Trophoblast cell (in vitro differentiated cells and primary cell): ENCODE data around the gene ZFP57.

Experiments used
- DNase-seq, 2 donors: peaks; one replicate each; pipeline ENCODE4 v3.0.0-alpha.2; 2016
- H2AFZ ChIP-seq: 2 replicates; pipeline ENCODE4 v1.6.1; 2013; ENCODE audit warnings: low read length, moderate library complexity, mild to moderate bottlenecking; ENCODE audit not compliant: insufficient read depth, poor library complexity
- H2AK5ac ChIP-seq: 2 replicates; pipeline ENCODE4 v1.6.1; 2013; ENCODE audit warnings: mild to moderate bottlenecking, low read length
- H2BK120ac ChIP-seq: 2 replicates; pipeline ENCODE4 v1.6.1; 2013; ENCODE audit warnings: low read length, mild to moderate bottlenecking, moderate library complexity; ENCODE audit not compliant: insufficient read depth, poor library complexity
- H2BK12ac ChIP-seq: 2 replicates; pipeline ENCODE4 v1.6.1; 2013; ENCODE audit warnings: mild to moderate bottlenecking, low read length, moderate library complexity
- H2BK5ac ChIP-seq: 2 replicates; pipeline ENCODE4 v1.6.1; 2013; ENCODE audit warnings: low read length, low read depth, moderate library complexity, mild to moderate bottlenecking; ENCODE audit not compliant: poor library complexity
- H3K14ac ChIP-seq: 2 replicates; pipeline ENCODE4 v1.6.1; 2013; ENCODE audit warnings: mild to moderate bottlenecking, low read length
- H3K18ac ChIP-seq: 2 replicates; pipeline ENCODE4 v1.6.1; 2013; ENCODE audit warnings: mild to moderate bottlenecking, low read length
- H3K23ac ChIP-seq: 2 replicates; pipeline ENCODE4 v1.6.1; 2013; ENCODE audit warnings: low read length
- H3K27ac ChIP-seq: 2 replicates; pipeline ENCODE4 v1.5.1; 2013; ENCODE audit warnings: low read depth, mild to moderate bottlenecking, inconsistent platforms, low read length, moderate library complexity
- H3K27me3 ChIP-seq: 2 replicates; pipeline ENCODE4 v1.6.1; 2013; ENCODE audit warnings: inconsistent platforms, mild to moderate bottlenecking, low read length, moderate library complexity; ENCODE audit not compliant: insufficient read depth
- H3K36me3 ChIP-seq, 2 experiments: 1 replicate in 1 of 2; 2 replicates in 1 of 2; pipeline ENCODE4 v1.6.1; 2013; ENCODE audit warnings: low read length in 2 of 2, mild to moderate bottlenecking in 2 of 2, moderate library complexity in 1 of 2; ENCODE audit not compliant: insufficient read depth in 2 of 2, control insufficient read depth in 1 of 2
- H3K4ac ChIP-seq: 2 replicates; pipeline ENCODE4 v1.6.1; 2013; ENCODE audit warnings: low read depth, mild to moderate bottlenecking, low read length, moderate library complexity
- H3K4me1 ChIP-seq, 2 experiments: 1 replicate in 1 of 2; 2 replicates in 1 of 2; pipeline ENCODE4 v1.6.1; 2013; ENCODE audit warnings: low read length in 2 of 2, mild to moderate bottlenecking in 2 of 2, moderate library complexity in 1 of 2; ENCODE audit not compliant: insufficient read depth in 2 of 2, control insufficient read depth in 1 of 2
- H3K4me2 ChIP-seq: 2 replicates; pipeline ENCODE4 v1.6.1; 2013; ENCODE audit warnings: inconsistent platforms, mild to moderate bottlenecking, low read length, moderate library complexity
- H3K4me3 ChIP-seq: 2 replicates; pipeline ENCODE4 v1.5.1; 2013; ENCODE audit warnings: mild to moderate bottlenecking, low read depth, low read length, inconsistent platforms
- H3K79me1 ChIP-seq: one replicate; pipeline ENCODE4 v1.6.1; 2013; ENCODE audit warnings: low read length
- H3K79me2 ChIP-seq: 2 replicates; pipeline ENCODE4 v1.6.1; 2013; ENCODE audit warnings: low read length, mild to moderate bottlenecking; ENCODE audit not compliant: control insufficient read depth, insufficient read depth, poor library complexity
- H3K9ac ChIP-seq: 2 replicates; pipeline ENCODE4 v1.6.1; 2013; ENCODE audit warnings: mild to moderate bottlenecking, low read length
- H3K9me3 ChIP-seq: 2 replicates; pipeline ENCODE4 v1.6.1; 2013; ENCODE audit warnings: low read depth, mild to moderate bottlenecking, control low read depth, inconsistent platforms, low read length; ENCODE audit not compliant: insufficient read depth
- H4K12ac ChIP-seq: 2 replicates; pipeline ENCODE4 v1.6.1; 2013; ENCODE audit warnings: low read depth, mild to moderate bottlenecking, low read length, moderate library complexity
- H4K8ac ChIP-seq: 2 replicates; pipeline ENCODE4 v1.6.1; 2013; ENCODE audit warnings: low read depth, mild to moderate bottlenecking, low read length, moderate library complexity
- H4K91ac ChIP-seq: one replicate; pipeline ENCODE4 v1.6.1; 2013; ENCODE audit warnings: low read depth, mild to moderate bottlenecking, low read length, moderate library complexity
- WGBS: extraction: QIAGEN DNeasy Blood & Tissue Kit; methylation state at CpG from one replicate; pipeline ENCODE4 v1.1.7; 2013; ENCODE audit warnings: missing lambda C conversion rate; ENCODE audit not compliant: insufficient read length, insufficient coverage; ENCODE audit errors: extremely low coverage; 5-methylcytosine and 5-hydroxymethylcytosine counted together

ZFP57 gene

GRCh38 chr6:29656798-29657197 is 24.2 kb downstream of the ZFP57 start, which contains the start of gene MOG:
Gene MOG (plus strand): TSS chr6:29657092. CDS start chr6:29657210, 118 bp downstream.
- peak within 1 kb of the TSS; percentile 85 for H2AK5ac ChIP-seq
- no peak within 1 kb of the TSS for H2BK5ac ChIP-seq
- peak within 1 kb of the TSS; percentile 22 for H4K8ac ChIP-seq
- no peak within 1 kb of the TSS for H3K4me3 ChIP-seq
- no peak within 1 kb of the TSS for H3K27ac ChIP-seq
- H4K91ac ChIP-seq, result peak within 1 kb of the TSS; percentile 5
- H3K79me1 ChIP-seq, result peaks cover 3% of the 10 kb centered on the region
- H3K4me2 ChIP-seq, result no peak within 1 kb of the TSS
- no peak within 1 kb of the TSS for H4K12ac ChIP-seq
- no CpG with 5 or more reads among the region's 4 CpGs for WGBS
- no peaks in the 10 kb centered on the region for H3K9me3 ChIP-seq
- H3K18ac ChIP-seq, result no peak within 1 kb of the TSS
- H3K79me2 ChIP-seq, result peaks cover 2% of the 10 kb centered on the region
- peaks cover 5 to 11% of the 10 kb centered on the region in 2 experiments for H3K4me1 ChIP-seq
- H3K27me3 ChIP-seq, result no peaks in the 10 kb centered on the region
- no peak within 1 kb of the TSS for H3K9ac ChIP-seq
- no peak within 1 kb of the TSS for H2AFZ ChIP-seq
- DNase-seq, result no peak
- H3K36me3 ChIP-seq, result no peaks in the 10 kb centered on the region
- no peak within 1 kb of the TSS for H3K23ac ChIP-seq
- no peak within 1 kb of the TSS for H3K4ac ChIP-seq
- H2BK120ac ChIP-seq, result no peak within 1 kb of the TSS
- H3K14ac ChIP-seq, result peak within 1 kb of the TSS; percentile 43
- peak within 1 kb of the TSS; percentile 88 for H2BK12ac ChIP-seq

- Histone ChIP-seq H4K8ac (peak overlapping the region; percentile 7), H2BK120ac (no peak overlapping the region), H3K4me1 (peaks cover 2 to 9% of the 10 kb centered on the region in 2 experiments), H3K23ac (no peak overlapping the region), H3K4me2 (no peak overlapping the region), H3K18ac (no peak overlapping the region), H2AK5ac (peak overlapping the region; percentile 85), H2BK5ac (no peak overlapping the region), H3K4me3 (no peak overlapping the region), H3K79me1 (no peaks in the 10 kb centered on the region), H3K27ac (no peak overlapping the region), H3K14ac (peak overlapping the region; percentile 43), H3K9ac (no peak overlapping the region), H3K27me3 (no peaks in the 10 kb centered on the region), H3K9me3 (no peaks in the 10 kb centered on the region), H4K91ac (no peak overlapping the region), H3K4ac (no peak overlapping the region), H3K36me3 (no peaks in the 10 kb centered on the region), H3K79me2 (peaks cover 2% of the 10 kb centered on the region), H2BK12ac (peak overlapping the region; percentile 88), H4K12ac (no peak overlapping the region), H2AFZ (no peak overlapping the region)
- no peak for DNase-seq
- no CpG with 5 or more reads among the region's 2 CpGs for WGBS
Measured at GRCh38 chr6:29656157-29656556, 24.8 kb downstream of the ZFP57 start.

GRCh38 chr6:29655658-29656057 is 25.3 kb downstream of the ZFP57 start:
- no peak overlapping the region for H3K27ac ChIP-seq
- no peak overlapping the region for H2BK12ac ChIP-seq
- H3K23ac ChIP-seq, result no peak overlapping the region
- H3K4ac ChIP-seq, result no peak overlapping the region
- H2BK120ac ChIP-seq, result no peak overlapping the region
- WGBS, result no CpG with 5 or more reads among the region's 6 CpGs
- H3K14ac ChIP-seq, result no peak overlapping the region
- H3K36me3 ChIP-seq, result no peaks in the 10 kb centered on the region
- H4K12ac ChIP-seq, result no peak overlapping the region
- peaks cover 2% of the 10 kb centered on the region for H3K79me2 ChIP-seq
- peaks cover 2 to 8% of the 10 kb centered on the region in 2 experiments for H3K4me1 ChIP-seq
- H3K27me3 ChIP-seq, result no peaks in the 10 kb centered on the region
- no peak overlapping the region for H2AK5ac ChIP-seq
- H2AFZ ChIP-seq, result no peak overlapping the region
- no peak overlapping the region for H4K8ac ChIP-seq
- no peak for DNase-seq
- H3K18ac ChIP-seq, result no peak overlapping the region
- H3K79me1 ChIP-seq, result no peaks in the 10 kb centered on the region
- no peak overlapping the region for H4K91ac ChIP-seq
- no peak overlapping the region for H2BK5ac ChIP-seq
- H3K4me2 ChIP-seq, result no peak overlapping the region
- H3K9me3 ChIP-seq, result no peaks in the 10 kb centered on the region
- H3K4me3 ChIP-seq, result no peak overlapping the region
- H3K9ac ChIP-seq, result no peak overlapping the region

GRCh38 chr6:29653452-29654038 is 27.4 kb downstream of the ZFP57 start:
- Histone ChIP-seq H3K9me3 (no peaks in the 10 kb centered on the region), H2AK5ac (no peak overlapping the region), H4K91ac (no peak overlapping the region), H3K79me2 (peaks cover 2% of the 10 kb centered on the region), H2BK12ac (no peak overlapping the region), H4K8ac (no peak overlapping the region), H3K4ac (no peak overlapping the region), H3K36me3 (no peaks in the 10 kb centered on the region), H2AFZ (no peak overlapping the region), H3K18ac (no peak overlapping the region), H3K4me3 (no peak overlapping the region), H3K4me2 (no peak overlapping the region), H3K79me1 (no peaks in the 10 kb centered on the region), H3K27ac (no peak overlapping the region), H2BK120ac (no peak overlapping the region), H3K23ac (no peak overlapping the region), H4K12ac (no peak overlapping the region), H2BK5ac (no peak overlapping the region), H3K4me1 (peaks cover 6 to 11% of the 10 kb centered on the region in 2 experiments), H3K27me3 (no peaks in the 10 kb centered on the region), H3K14ac (no peak overlapping the region), H3K9ac (no peak overlapping the region)
- DNase-seq, result peak in 1 of 2 donors; percentile 85
- WGBS, result no CpG with 5 or more reads among the region's 8 CpGs
